HG02763 (cell line): ENCODE measurements around the gene MYO16.

ENCODE experiments used
- ATAC-seq: cut with Tn5 transposase; IDR thresholded peaks from one replicate; pipeline ENCODE4 v1.9.1; 2021; ENCODE audit warnings: mild to moderate bottlenecking, moderate library complexity; ENCODE audit not compliant: unreplicated experiment

The MYO16 gene

DNA sequence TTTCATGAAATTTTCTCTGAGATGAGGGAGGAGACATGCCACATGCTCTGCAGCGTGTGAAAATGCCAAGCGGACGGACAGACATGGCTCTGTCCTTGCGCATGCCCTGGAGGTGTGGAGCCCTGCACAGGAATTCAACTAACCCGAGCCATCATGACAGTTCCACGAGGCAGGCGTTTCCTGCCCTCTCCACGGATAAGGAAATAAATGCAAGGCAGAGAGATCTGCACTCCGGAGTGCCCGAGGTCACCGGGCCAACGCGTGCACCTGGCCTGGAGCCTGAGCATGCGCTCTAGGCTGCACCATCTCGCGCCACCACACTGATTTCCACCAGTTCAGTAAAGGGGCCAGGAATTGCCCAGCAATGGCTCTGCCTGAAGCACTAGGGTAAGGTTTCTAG, 298.2 kb downstream of the MYO16 start:
- ATAC-seq, result no peak

DNA sequence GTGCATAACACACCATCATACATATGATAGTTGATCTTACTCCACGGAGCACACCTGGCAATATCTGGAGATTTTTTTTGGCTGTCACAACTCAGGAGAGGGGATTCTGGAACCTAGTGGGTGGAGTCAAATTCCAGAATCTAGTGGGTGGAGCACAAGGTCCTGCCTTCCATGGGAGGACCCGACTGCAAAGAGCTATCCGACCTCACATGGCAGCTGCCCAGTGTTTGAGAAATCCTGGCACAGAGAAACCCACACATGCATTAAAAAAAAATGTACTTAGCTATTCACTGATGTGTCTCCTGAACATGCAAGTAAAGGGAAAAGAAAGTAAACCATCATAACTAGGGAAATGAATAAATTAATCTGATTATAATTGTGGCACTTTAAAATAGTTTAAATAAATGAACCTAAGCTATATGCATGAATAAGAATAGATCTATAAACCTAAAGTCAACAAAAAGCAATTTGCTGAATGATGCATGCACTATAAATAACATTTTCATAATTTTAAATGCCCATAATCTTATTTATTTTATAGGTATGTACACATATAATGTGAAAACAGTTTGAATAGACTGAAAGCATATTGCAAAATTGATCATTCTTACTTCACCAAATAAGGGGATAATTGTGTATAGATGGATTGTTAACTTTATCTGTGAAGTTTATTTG, 300.3 kb downstream of the MYO16 start:
- ATAC-seq, result no peak

DNA sequence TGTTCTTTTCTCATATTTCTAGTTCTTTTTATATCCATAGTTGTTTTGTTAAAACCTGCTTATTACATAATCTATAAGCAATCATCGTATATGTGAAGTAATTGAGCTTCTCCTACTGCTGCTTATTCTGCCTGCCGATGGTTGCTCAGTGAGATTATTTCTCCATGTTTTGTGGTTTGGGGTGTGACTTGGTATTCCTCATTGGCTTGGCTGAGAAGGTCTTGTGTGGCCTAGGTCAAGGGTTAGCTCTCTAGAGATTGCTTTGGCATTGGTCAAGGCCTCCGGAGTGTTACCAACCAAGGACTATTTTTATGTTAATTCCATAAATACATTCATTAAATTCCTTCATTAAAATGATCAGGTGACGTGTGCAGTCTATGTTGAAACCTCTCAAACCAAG, 302.8 kb downstream of the MYO16 start:
- no peak for ATAC-seq

DNA sequence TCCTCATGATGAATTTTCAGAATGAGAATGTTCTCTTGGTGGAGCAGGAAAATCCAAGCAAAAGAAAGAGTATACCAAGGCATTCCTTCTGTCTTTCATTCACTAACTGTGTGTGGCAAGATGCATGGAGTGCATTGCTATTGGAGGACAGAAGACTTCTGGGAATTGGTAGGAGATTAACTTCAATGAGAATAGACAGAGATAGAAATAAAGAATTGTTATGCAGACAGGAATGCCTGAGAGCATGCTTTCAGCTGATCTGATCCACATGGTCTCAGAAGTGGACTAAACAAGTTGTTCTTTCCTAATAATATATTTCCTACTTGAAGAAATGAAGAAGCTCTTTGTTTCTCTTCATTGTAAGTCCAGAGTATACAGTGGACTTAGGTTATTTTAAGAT, 303.6 kb downstream of the MYO16 start:
- ATAC-seq, result no peak

DNA sequence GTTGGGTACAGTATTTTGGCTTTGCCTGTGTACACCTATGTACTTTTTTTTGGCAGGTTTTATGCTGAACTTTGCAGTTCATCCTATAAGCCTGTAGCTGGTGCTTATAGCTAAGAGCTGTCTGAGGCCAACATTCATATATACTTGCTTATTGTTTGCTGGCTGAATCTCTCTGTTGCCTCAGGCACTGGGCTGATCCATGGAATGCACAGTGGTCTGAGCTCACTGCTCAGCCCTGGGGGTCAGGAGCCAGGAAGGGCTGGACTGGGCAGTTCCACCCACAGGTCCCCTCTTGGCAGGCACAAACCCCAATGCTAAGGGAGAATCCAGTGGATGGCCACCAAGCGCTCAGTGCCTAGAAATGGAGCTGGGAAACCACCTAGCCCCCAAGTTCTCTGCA, 308.7 kb downstream of the MYO16 start:
- no peak for ATAC-seq

DNA sequence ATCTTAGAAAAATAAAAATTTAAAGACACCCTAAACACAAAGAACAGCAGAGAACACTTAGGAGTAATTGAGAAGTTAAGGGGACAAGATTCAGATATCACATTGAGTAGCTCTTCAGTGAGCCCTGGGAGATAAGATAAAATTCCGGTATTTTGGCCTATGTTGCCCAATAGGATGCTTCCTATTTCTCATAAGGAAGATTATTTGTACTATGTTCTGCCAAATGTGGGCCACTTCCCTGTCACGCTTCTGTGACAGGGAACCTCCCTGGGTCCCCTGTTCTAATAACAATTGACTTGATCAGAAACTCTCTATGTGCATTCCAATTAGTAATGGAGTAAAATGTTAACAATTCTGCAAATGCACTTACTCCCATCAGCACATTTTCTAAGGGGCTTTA, 310.7 kb downstream of the MYO16 start:
- ATAC-seq, result no peak

DNA sequence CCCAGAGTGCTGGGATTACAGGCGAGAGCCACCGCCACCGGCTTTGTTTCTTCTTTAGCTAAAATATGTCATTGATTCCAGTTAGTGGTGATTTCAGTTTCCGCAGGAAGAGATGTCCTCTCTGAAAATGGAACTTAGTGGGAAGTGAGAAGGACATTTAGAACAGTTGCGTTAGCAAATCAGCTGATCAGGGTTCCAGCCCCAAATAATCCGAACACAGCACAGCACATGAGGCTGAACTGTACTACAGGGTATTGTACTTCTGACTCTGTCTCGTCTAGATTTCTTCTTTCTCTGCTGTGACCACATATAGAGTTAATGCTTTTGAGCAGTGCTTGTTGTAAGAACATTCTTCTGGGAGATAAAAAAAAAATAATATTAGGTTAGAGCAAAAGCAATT, 314.4 kb downstream of the MYO16 start:
- ATAC-seq, result no peak

DNA sequence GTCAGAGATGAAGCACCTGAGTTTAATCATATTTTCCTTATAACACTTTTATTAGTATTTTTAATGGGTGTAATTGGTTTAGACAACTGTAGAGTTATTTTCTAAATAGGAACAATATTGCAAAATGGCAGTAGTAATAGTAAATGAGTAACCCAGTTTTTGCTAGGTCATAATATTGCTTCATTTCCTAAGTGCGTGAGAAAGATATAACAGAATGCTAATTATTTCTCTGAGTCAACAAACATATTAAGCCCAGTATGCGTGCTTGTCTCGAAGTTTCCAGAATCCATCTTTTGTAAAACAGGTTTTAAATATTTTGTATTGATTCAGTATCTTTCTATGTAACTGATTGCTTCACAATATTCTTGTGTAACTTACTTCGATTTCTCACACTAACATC, 315.3 kb downstream of the MYO16 start:
- ATAC-seq, result no peak

DNA sequence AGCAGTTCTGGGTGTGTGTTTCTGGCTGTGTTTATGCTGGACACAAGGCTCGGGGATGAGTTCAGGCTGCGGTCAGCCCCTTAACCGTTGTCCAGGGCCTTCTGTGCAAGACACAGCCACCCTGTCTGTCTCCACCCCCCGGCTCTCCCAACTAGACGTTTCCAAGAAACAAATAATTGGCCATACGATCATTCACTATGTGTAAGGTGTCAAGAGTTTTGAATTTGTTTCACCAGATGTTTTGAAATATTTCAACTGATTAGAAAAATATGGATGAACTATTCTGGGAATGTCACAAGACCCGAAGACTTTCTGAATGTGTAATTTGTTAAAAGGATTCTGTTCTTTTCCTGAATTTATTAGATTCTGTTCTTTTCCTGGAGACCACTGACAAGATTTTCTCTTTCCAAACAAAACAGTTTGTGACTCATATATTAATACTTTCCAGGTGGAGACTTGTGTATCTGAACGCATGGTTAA, 318.2 kb downstream of the MYO16 start:
- ATAC-seq, result no peak

DNA sequence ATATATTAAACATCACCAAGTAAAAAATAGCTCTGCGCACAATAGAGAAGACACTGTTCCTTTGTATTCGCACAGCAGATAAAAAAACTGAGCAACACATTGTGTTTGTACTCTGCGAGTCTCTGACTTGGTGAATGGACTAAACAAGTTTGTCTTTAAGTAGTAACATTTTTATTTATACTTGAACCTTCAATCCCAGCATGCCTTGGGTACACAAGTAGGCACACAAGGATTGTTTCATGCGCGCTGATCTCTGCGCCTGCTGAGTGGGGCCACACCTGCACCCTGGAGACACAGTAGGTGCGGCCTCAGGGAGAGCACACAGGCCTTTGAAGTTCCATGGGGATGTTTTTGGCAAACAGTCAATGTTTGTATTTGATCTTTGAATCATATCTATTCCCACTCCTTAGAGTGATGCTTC, 318.9 kb downstream of the MYO16 start:
- no peak for ATAC-seq

DNA sequence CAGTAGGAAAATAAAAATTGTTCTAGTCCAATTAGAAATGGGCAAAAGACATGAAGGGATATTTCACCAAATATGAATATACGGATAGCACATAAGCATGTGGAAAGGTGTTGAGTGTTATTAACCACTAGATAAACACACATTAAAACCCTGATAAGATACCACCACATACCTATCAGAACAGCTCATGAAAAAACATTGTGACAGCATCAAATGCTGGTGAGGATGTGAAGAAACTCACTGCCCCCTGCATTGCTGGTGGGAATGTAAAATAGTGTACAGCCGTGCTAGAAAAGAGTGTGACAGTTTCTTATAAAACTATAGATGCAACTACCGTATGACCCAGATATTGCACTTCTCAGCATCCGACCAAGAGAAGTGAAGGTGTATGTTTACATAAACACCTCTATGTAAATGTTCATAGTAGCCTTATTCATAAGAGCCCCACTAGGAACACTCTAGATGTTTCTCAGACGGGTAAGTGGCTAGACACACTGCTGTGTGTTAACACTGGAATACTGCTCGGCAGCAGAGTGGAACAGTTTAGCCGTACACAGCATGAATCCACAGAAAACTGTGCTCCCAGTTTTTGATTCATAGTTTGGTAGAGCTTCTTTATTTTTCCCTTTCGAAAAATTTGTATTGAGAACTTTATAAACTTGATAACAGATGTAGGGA, 321.1 kb downstream of the MYO16 start:
- ATAC-seq, result no peak

DNA sequence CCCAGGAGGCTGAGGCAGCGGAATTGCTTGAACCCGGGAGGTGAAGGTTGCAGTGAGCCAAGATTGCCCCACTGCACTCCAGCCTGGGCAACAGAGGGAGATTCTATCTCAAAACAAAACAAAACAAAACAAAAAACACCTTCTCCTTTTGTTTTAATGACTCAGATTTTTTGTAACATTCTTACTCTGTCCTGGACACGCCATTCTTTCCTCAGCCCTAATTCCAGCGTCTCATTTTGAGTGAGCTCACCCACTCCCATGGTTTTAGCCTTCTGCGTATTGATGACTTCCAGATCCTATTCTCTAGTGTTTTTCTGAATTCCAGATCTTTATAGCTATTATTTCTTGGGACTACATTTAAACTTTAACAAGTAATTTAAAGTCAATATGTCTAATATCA, 326.3 kb downstream of the MYO16 start:
- ATAC-seq, result no peak

DNA sequence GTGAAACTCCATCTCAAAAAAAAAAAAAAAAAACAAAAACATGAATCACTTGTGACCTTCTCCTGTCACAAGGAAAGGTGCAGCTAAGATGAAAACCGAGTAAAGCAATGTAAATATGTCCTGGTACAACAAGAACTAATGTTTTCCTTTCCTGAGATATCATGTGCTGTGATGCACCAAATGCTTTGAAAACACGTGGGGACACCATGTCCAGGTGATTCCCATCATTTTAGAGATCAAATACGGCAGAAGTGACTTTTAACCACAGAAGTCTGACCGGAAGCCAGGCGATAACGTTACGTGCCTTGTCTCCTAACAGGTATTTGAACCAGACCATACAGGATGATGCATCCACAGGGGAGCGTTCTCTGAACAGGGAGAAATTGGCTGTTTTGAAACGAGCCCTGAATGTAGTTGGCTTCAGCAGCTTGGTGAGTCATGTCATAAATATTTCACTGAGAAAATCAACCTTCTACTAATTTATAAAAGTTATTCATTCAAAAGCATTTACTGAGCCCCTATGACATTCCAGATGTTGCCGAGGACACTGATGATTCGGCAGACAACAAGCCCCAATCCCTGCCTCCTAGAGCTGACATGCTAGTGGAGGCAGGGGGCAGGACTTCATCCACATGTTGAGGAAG, 328.1 kb downstream of the MYO16 start:
- no peak for ATAC-seq

DNA sequence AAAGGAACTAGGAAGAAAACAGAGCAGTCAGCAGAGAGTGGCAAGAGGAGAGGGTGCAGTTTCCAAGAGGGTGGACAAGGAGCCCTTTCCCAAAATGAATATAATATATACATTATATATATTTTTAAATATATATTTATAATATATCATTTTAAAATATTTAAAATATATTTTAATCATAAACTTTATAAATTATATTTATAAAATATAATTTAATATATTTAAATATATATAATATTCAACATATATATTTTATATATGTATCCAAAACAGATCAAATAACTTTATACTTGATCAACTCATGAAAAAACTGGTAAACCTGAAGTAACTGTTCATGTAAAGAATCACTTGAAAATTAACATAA, 328.6 kb downstream of the MYO16 start:
- ATAC-seq, result no peak

DNA sequence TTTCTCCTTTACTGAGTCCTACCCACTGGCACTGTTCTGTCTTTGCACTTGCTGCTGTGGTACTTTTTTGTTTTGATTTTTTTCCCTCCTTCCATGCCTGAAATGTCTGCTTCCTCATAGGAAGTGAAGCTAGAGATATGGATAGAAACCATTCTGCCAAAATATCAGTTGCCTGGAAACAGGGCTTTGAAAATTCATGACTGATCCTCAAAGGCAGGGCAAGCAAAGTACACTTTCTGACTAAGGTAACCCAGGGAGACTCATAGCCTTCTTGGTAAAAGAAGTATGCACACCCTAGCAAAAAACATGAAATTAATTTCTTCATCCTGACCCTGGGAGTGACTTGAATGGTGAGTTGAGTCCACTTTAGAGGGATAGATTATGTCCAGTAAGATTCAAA, 329.8 kb downstream of the MYO16 start:
- ATAC-seq, result no peak

DNA sequence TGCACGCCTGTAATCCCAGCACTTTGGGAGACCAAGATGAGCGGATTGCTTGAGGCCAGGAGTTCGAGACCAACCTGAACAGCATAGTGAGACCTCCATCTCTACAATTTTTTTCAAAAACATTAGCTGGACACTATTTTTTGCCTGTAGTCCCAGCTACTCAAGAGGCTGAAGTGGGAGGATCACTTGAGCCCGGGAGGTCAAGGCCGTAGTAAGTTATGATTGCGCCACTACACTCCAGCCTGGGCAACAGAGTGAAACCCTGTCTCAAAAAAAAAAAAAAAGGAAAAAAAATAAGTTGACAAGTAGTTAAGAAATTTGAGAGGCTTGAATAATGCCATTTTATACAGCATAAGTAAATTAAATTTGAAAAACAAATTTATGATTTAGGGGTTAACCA, 330.6 kb downstream of the MYO16 start:
- no peak for ATAC-seq

DNA sequence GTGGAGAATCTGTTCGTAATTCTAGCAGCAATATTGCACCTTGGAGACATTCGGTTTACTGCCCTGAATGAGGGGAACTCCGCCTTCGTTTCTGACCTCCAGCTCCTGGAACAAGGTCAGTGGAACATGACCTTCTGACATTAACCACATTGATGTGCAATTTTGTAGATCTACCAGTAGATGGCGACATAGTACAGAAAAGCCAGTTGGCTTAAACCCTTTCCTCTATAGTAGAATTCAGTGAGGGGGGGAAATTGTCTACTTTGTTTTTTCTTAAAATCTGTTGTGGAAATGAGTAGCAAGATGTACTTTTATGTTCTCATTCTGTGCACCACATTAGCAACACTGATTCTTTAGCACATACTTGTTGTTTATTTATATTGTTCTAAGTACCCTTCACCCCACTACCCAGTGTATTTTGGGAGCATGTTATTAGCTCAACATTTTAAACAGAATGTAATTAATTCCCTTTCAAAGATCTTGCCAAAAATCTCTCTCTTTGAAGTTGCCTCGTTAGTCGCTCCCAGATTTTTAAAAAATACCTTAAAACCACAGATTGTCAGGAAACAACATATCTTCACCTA, 332.2 kb downstream of the MYO16 start:
- ATAC-seq, result peak; percentile 90

DNA sequence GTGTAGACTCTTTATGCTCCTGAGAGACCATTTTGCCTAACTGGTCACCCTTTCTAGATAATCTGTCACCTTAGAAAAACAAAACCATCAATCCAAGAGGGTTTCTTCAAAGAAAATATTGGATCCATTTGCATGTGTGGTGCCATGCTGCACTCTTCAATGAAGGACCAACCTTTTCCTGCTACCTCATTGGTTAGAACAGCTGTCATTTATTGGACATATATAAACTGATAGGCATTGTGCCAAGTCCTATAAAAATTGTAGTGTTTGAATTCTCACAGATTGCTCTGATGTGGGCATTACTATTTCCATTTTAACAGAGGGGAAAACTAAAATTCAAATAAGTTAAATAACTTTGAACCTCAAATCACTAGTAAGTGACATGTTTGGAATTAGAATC, 333.2 kb downstream of the MYO16 start:
- no peak for ATAC-seq

DNA sequence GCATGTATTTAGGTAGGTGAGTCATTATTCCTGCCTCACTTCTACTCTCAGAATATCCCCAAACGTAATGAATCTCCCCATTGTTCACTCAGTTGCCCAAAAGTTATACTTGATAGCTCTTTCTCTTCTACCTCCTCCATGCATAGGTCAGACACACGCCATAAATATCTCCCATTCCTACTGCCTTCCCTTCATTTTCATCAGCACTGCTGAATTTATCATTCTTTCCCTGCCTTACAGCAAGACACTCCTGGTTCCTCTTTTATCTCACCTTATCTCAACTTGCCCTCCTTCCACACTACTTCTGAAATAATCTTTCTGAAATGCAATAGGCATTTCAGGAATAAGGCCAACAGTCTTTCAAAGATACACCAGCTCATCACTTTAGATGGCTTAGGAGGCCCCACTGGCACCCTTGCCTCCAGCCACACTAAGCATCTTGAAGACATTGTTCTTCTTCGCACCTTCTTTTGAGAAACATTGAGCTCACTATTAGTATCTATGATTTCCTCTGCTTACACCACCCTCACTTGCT, 333.9 kb downstream of the MYO16 start:
- ATAC-seq, result no peak

DNA sequence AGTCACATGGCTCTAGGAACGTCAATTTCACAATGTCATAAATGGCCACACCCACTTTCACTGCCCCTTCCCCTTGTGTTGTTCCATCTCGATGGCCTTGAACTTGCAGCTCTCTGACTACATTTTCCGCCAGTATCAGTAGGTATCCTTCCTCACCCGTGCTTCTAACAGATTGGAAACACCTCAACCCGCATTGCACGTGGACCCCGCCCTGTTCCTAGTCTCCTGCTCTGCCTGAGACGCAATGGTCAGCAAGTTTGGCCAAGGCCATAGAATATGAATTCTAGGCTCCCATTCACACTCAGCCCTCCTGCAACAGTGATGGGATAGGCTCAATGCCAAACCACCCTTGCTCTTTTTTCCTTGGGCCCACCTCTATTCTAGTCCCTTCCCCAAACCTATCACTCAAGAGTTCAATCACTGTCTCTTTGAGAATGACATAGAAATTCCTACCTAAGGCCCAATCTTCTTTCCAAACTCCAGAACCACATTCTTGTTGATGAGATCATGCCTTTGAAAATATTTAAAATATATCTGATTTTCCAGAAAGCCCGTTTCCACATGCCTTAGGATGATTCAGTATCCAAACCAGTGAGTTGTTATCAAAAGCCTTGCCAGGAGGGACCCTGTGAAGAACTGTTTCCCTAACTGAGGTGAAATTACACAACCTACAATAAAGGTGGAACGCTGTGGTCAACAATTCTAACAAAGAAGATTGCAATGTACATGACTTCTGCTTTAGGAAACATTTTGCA, 334.6 kb downstream of the MYO16 start:
- no peak for ATAC-seq

DNA sequence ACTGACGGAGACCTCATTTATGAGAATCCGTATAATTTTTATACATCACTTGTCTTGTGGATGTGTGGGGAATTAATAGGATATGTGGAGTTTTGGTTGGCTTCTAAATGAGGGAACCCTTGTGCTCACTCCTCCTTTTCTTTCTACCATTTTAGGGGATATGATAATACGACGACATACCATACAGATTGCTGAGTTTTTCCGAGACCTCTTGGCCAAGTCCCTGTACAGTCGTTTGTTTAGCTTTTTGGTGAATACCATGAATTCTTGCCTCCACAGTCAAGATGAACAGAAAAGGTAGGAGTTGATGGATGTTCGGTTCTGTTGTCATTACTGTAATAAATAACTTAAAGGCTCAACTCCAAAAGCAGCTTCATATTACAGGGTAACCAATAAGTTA, 335.2 kb downstream of the MYO16 start:
- ATAC-seq, result no peak
